SK-N-SH (cell line): ENCODE data around the gene RAB20. TPM values are rescaled to one million over a fixed set of nuclear protein-coding genes. Genes with fewer than 3 reads are reported as not detected.

ENCODE experiments used
- CTCF ChIA-PET: fragments of 300-600, 350-600 bp; formaldehyde crosslinking; extraction: SDS; loops from one replicate; lab custom pipeline; 2021; lab: Yijun Ruan, JAX
- POLR2A ChIA-PET: fragments of 350-600 bp; sonication (Branson Sonifier 250); formaldehyde crosslinking; extraction: SDS; loops from one replicate; lab custom pipeline; 2020; ENCODE audit warnings: antibody characterized with exemption, inconsistent platforms; lab: Yijun Ruan, JAX
- DNase-seq: peaks from one replicate; pipeline ENCODE4 v3.0.0; 2012
- H2AFZ ChIP-seq: fragments of 200-600 bp; sonication (generic); 2 replicates; pipeline ENCODE4 v1.8.1; 2016; ENCODE audit warnings: antibody characterized with exemption, mild to moderate bottlenecking, low read depth
- H3F3A ChIP-seq: fragments of 200-600 bp; sonication (generic); replicated peaks from 2 replicates; pipeline ENCODE3; 2016; ENCODE audit warnings: antibody characterized with exemption, mild to moderate bottlenecking; ENCODE audit not compliant: insufficient read depth
- H3K27ac ChIP-seq, 2 experiments: fragments of 200-500 bp in 1 of 2; fragments of 200-600 bp in 1 of 2; sonication (Bioruptor generic) in 1 of 2; sonication (generic), shearing (Covaris generic) in 1 of 2; 2 replicates each; pipeline versions ENCODE4 v1.5.1 to v1.6.1; 2014 to 2016; ENCODE audit warnings: low read depth in 2 of 2, inconsistent platforms in 1 of 2, low read length in 1 of 2, mild to moderate bottlenecking in 1 of 2, mixed read lengths in 1 of 2
- H3K27me3 ChIP-seq: fragments of 200-600 bp; sonication (generic), shearing (Covaris generic); 2 replicates; pipeline ENCODE4 v1.6.1; 2016; ENCODE audit warnings: mixed run types; ENCODE audit not compliant: insufficient read depth
- H3K36me3 ChIP-seq, 2 experiments: fragments of 200-500 bp in 1 of 2; fragments of 200-600 bp in 1 of 2; sonication (Bioruptor generic) in 1 of 2; sonication (generic) in 1 of 2; replicated peaks in 1 of 2; 2 replicates each; pipeline versions ENCODE3 to v1.5.1; 2014 to 2016; ENCODE audit warnings: low read length in 1 of 2, mild to moderate bottlenecking in 1 of 2; ENCODE audit not compliant: insufficient read depth in 2 of 2, control insufficient read depth in 1 of 2
- H3K4me1 ChIP-seq, 2 experiments: fragments of 200-500 bp in 1 of 2; fragments of 200-600 bp in 1 of 2; sonication (Bioruptor generic) in 1 of 2; sonication (generic), shearing (Covaris generic) in 1 of 2; 2 replicates each; pipeline versions ENCODE4 v1.5.1 to v1.6.1; 2014 to 2016; ENCODE audit warnings: low read depth in 1 of 2, low read length in 1 of 2, mixed run types in 1 of 2; ENCODE audit not compliant: insufficient read depth in 2 of 2, control insufficient read depth in 1 of 2
- H3K4me2 ChIP-seq: fragments of 200-600 bp; sonication (generic), shearing (Covaris generic); 2 replicates; pipeline ENCODE4 v1.6.1; 2017; ENCODE audit warnings: mixed run types
- H3K4me3 ChIP-seq, 2 experiments: fragments of 200-500 bp in 1 of 2; fragments of 200-600 bp in 1 of 2; sonication (Bioruptor generic) in 1 of 2; sonication (generic), shearing (Covaris generic) in 1 of 2; 2 replicates each; pipeline versions ENCODE4 v1.5.1 to v1.8.1; 2014 to 2016; ENCODE audit warnings: low read depth in 2 of 2, inconsistent platforms in 1 of 2, low read length in 1 of 2, mild to moderate bottlenecking in 1 of 2, mixed read lengths in 1 of 2, moderate library complexity in 1 of 2
- H3K79me2 ChIP-seq: fragments of 200-600 bp; sonication (generic); 2 replicates; pipeline ENCODE4 v1.8.1; 2017; ENCODE audit warnings: mild to moderate bottlenecking; ENCODE audit not compliant: insufficient read depth
- H3K9ac ChIP-seq: fragments of 200-600 bp; sonication (generic); 2 replicates; pipeline ENCODE4 v1.6.1; 2017; ENCODE audit warnings: mixed run types
- H3K9me2 ChIP-seq: fragments of 200-600 bp; sonication (generic); 2 replicates; pipeline ENCODE4 v1.6.1; 2017; ENCODE audit warnings: mixed run types
- H3K9me3 ChIP-seq: fragments of 200-600 bp; sonication (generic); 2 replicates; pipeline ENCODE4 v1.6.1; 2017; ENCODE audit warnings: mixed run types, mild to moderate bottlenecking, moderate library complexity
- H4K20me1 ChIP-seq: fragments of 200-600 bp; sonication (generic); 2 replicates; pipeline ENCODE4 v1.6.1; 2017; ENCODE audit warnings: mild to moderate bottlenecking, mixed run types; ENCODE audit not compliant: insufficient read depth
- CHD2 ChIP-seq: fragments of 150-350 bp; IDR thresholded peaks from 2 replicates; pipeline ENCODE4 v1.6.1; 2018; ENCODE audit warnings: low read length; ENCODE audit not compliant: partially characterized antibody
- EP300 ChIP-seq, 2 experiments: IDR thresholded peaks; 2 replicates each; pipeline versions ENCODE4 v1.4.0 to v1.6.1; 2012; ENCODE audit warnings: borderline replicate concordance in 1 of 2, low read depth in 1 of 2, low read length in 1 of 2
- EZH2phosphoT487 ChIP-seq: fragments of 200-600 bp; sonication (generic); IDR thresholded peaks from 2 replicates; pipeline ENCODE4 v1.6.1; 2017; ENCODE audit warnings: low read depth, mixed run types, mild to moderate bottlenecking, antibody characterized with exemption, moderate library complexity, borderline replicate concordance
- FOSL2 ChIP-seq: IDR thresholded peaks from 2 replicates; pipeline ENCODE4 v1.4.0; 2012; ENCODE audit warnings: low read depth, mild to moderate bottlenecking, moderate library complexity, borderline replicate concordance
- FOXM1 ChIP-seq: IDR thresholded peaks from 2 replicates; pipeline ENCODE4 v1.4.0; 2012; ENCODE audit warnings: low read depth, mild to moderate bottlenecking
- JUND ChIP-seq: IDR thresholded peaks from 2 replicates; pipeline ENCODE4 v1.4.0; 2012
- MAX ChIP-seq: IDR thresholded peaks from 2 replicates; pipeline ENCODE4 v1.4.0; 2012; ENCODE audit warnings: low read depth
- MEF2A ChIP-seq: IDR thresholded peaks from 2 replicates; pipeline ENCODE4 v1.4.0; 2012; ENCODE audit warnings: low read depth, borderline replicate concordance
- NRF1 ChIP-seq: IDR thresholded peaks from 2 replicates; pipeline ENCODE4 v1.6.1; 2012; ENCODE audit warnings: low read depth, mild to moderate bottlenecking, low read length
- POLR2AphosphoS5 ChIP-seq: IDR thresholded peaks from 2 replicates; pipeline ENCODE4 v1.6.1; 2012; ENCODE audit warnings: low read depth, low read length
- RFX5 ChIP-seq: IDR thresholded peaks from 2 replicates; pipeline ENCODE4 v1.6.1; 2012; ENCODE audit warnings: mild to moderate bottlenecking, improper control_type of control experiment, low read length
- RXRA ChIP-seq: IDR thresholded peaks from 2 replicates; pipeline ENCODE4 v1.4.0; 2012; ENCODE audit warnings: low read depth, mild to moderate bottlenecking, borderline replicate concordance
- YY1 ChIP-seq: IDR thresholded peaks from 2 replicates; pipeline ENCODE4 v1.4.0; 2012; ENCODE audit warnings: low read depth, mild to moderate bottlenecking
- ZBTB33 ChIP-seq: IDR thresholded peaks from 2 replicates; pipeline ENCODE4 v1.4.0; 2012; ENCODE audit warnings: low read depth, borderline replicate concordance
- whole genome bisulfite sequencing: methylation state at CpG from one replicate; pipeline ENCODE4 v1.1.6; 2017; ENCODE audit warnings: low lambda C conversion rate; 5-methylcytosine and 5-hydroxymethylcytosine counted together
- polyA plus RNA-seq, 3 experiments: library from polyadenylated mRNA; depleted of rRNA; stranded (reverse); fragments of >200 nt; gene quantifications; 2 replicates each; pipeline ENCODE4 v1.2.3, GENCODE V29; 2012

The RAB20 gene
- polyA plus RNA-seq, 1 of the 3 experiments (the other 2 are of a cell fraction), result 5.2 TPM

- H2AFZ ChIP-seq, result no peak overlapping the region
- no peaks in the 10 kb centered on the region for H3K27me3 ChIP-seq
- no peaks in the 10 kb centered on the region for H3K9me2 ChIP-seq
- no peaks in the 10 kb centered on the region for H3K36me3 ChIP-seq
- DNase-seq, result no peak
- no peaks in the 10 kb centered on the region for H3F3A ChIP-seq
- no peak for TF ChIP-seq NRF1
- H3K4me1 ChIP-seq, result peaks cover 0 to 19% of the 10 kb centered on the region in 2 experiments; a peak in 1 of 4 replicates
- H3K79me2 ChIP-seq, result no peaks in the 10 kb centered on the region
- no peaks in the 10 kb centered on the region for H3K9me3 ChIP-seq
- ChIA-PET CTCF (interaction anchor here (1.0 to 1.3 kb wide), 2 partner anchors 25 to 73 kb away, joined by 3 to 4 read pairs; no protein-coding TSS in a partner anchor), POLR2A (no interaction called here)
- WGBS, result 88% methylated on average over 6 of the region's 6 CpGs
- H3K27ac ChIP-seq, result no peak overlapping the region
- no peak overlapping the region for H3K4me3 ChIP-seq
- H4K20me1 ChIP-seq, result no peaks in the 10 kb centered on the region
- H3K4me2 ChIP-seq, result no peak overlapping the region
- no peak overlapping the region for H3K9ac ChIP-seq
These were observed 32.6 kb downstream of the RAB20 start for GRCh38 chr13:110528911-110529310.

- no peaks in the 10 kb centered on the region for H3K36me3 ChIP-seq
- H2AFZ ChIP-seq, result no peak overlapping the region
- TF ChIP-seq FOSL2, result no peak
- H3K4me3 ChIP-seq, result no peak overlapping the region
- no peak overlapping the region for H3K9ac ChIP-seq
- no peaks in the 10 kb centered on the region for H3F3A ChIP-seq
- ChIA-PET POLR2A (no interaction called here), CTCF (interaction anchor here (1.0 kb wide), 1 partner anchor 25 kb away, joined by 4 read pairs; no protein-coding TSS in a partner anchor)
- H3K9me3 ChIP-seq, result no peaks in the 10 kb centered on the region
- peaks cover 0 to 19% of the 10 kb centered on the region in 2 experiments; a peak in 1 of 4 replicates for H3K4me1 ChIP-seq
- WGBS, result 81% methylated on average over 5 of the region's 5 CpGs
- no peaks in the 10 kb centered on the region for H3K79me2 ChIP-seq
- no peak overlapping the region for H3K27ac ChIP-seq
- no peak for DNase-seq
- H3K27me3 ChIP-seq, result no peaks in the 10 kb centered on the region
- no peak overlapping the region for H3K4me2 ChIP-seq
- H4K20me1 ChIP-seq, result no peaks in the 10 kb centered on the region
- H3K9me2 ChIP-seq, result no peaks in the 10 kb centered on the region
These were observed 33.2 kb downstream of the RAB20 start for GRCh38 chr13:110528371-110528770.

- no peak overlapping the region for H3K9ac ChIP-seq
- H3K4me2 ChIP-seq, result no peak overlapping the region
- CTCF ChIA-PET, result interaction anchor here (0.7 to 1.3 kb wide), 6 partner anchors 11 to 304 kb away, joined by 3 to 4 read pairs (median 3); no protein-coding TSS in a partner anchor
- no peaks in the 10 kb centered on the region for H3K36me3 ChIP-seq
- POLR2A ChIA-PET, result no interaction called here
- H4K20me1 ChIP-seq, result no peaks in the 10 kb centered on the region
- H3K4me3 ChIP-seq, result no peak overlapping the region
- H3K27me3 ChIP-seq, result no peaks in the 10 kb centered on the region
- no peak overlapping the region for H2AFZ ChIP-seq
- H3K9me2 ChIP-seq, result no peaks in the 10 kb centered on the region
- H3F3A ChIP-seq, result no peaks in the 10 kb centered on the region
- H3K4me1 ChIP-seq, result peaks cover 0 to 22% of the 10 kb centered on the region in 2 experiments; a peak in 1 of 4 replicates
- no peaks in the 10 kb centered on the region for H3K9me3 ChIP-seq
- no peaks in the 10 kb centered on the region for H3K79me2 ChIP-seq
- no peak overlapping the region for H3K27ac ChIP-seq
- 56% methylated on average over 13 of the region's 25 CpGs for WGBS
- TF ChIP-seq RFX5, result no peak
- no peak for TF ChIP-seq CHD2
- no peak for TF ChIP-seq MEF2A
- no peak for TF ChIP-seq YY1
- no peak for TF ChIP-seq JUND
- TF ChIP-seq FOXM1, result no peak
- no peak for TF ChIP-seq POLR2AphosphoS5
- no peak for TF ChIP-seq EZH2phosphoT487
- TF ChIP-seq EP300 (IDR thresholded peaks at IDR 0.05; ENCODE audit: borderline replicate concordance in 1 of 2, low read depth in 1 of 2, low read length in 1 of 2), result no peak
- no peak for TF ChIP-seq RXRA
- TF ChIP-seq ZBTB33, result no peak
- no peak for TF ChIP-seq NRF1
- TF ChIP-seq MAX, result no peak
- no peak for DNase-seq
These were observed 35.9 kb downstream of the RAB20 start for GRCh38 chr13:110525328-110526319.
